ENCODE results near the gene NR2C1.

The NR2C1 gene

DNA sequence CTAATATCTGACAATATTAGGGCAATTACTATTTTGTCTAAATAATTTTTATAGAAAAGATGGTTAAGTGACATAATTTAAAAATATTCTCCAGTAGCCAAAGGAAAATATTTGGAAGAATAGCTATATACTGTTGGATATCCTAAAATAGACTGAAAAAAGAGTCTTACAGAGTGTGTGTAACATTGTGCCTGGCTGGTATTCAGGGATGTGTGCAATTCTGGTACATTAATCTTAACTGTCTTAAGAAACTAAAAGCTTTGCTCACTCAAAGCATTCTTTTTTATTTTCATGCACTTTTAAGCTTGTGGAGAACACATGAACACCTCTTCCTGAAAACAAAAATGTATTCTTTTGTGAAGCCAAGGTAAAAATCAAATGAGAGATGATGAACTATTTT is 10.1 kb upstream of the NR2C1 start:
- H3K9ac ChIP-seq (ENCODE audit: low read length) = no peak overlapping the region
- H3K27me3 ChIP-seq (ENCODE audit: insufficient read depth, low read length, poor library complexity) = no peaks in the 10 kb centered on the region
- no peak overlapping the region for H3K4me2 ChIP-seq (ENCODE audit: low read length)
- no peak overlapping the region for H4K5ac ChIP-seq (ENCODE audit: low read length)
- no peaks in the 10 kb centered on the region for H3K36me3 ChIP-seq (ENCODE audit: control insufficient read depth, insufficient read depth, low read length)
- no peaks in the 10 kb centered on the region for H3K79me1 ChIP-seq (ENCODE audit: low read length)
- H3K79me2 ChIP-seq (ENCODE audit: control insufficient read depth, insufficient read depth, low read length) = no peaks in the 10 kb centered on the region
- H3K4me1 ChIP-seq (ENCODE audit: control insufficient read depth, low read depth, low read length) = no peaks in the 10 kb centered on the region
- H3K56ac ChIP-seq (ENCODE audit: low read length) = no peak overlapping the region
- no peak overlapping the region for H2BK5ac ChIP-seq (ENCODE audit: low read length)
- H3K27ac ChIP-seq (ENCODE audit: low read depth, low read length) = no peak overlapping the region
- H2AK5ac ChIP-seq (ENCODE audit: low read length) = no peak overlapping the region
- H4K8ac ChIP-seq (ENCODE audit: low read depth, low read length) = no peak overlapping the region
- H3K4ac ChIP-seq (ENCODE audit: low read depth, low read length) = no peak overlapping the region
- no peak overlapping the region for H3K18ac ChIP-seq (ENCODE audit: low read length)
- no peak overlapping the region for H3K23ac ChIP-seq (ENCODE audit: low read length)
- no peak overlapping the region for H2BK120ac ChIP-seq (ENCODE audit: low read depth, low read length)
- H2BK15ac ChIP-seq (replicated peaks; ENCODE audit: low read depth) = no peak overlapping the region
- DNase-seq = no peak
- H3K4me3 ChIP-seq (ENCODE audit: low read length) = no peak overlapping the region

DNA sequence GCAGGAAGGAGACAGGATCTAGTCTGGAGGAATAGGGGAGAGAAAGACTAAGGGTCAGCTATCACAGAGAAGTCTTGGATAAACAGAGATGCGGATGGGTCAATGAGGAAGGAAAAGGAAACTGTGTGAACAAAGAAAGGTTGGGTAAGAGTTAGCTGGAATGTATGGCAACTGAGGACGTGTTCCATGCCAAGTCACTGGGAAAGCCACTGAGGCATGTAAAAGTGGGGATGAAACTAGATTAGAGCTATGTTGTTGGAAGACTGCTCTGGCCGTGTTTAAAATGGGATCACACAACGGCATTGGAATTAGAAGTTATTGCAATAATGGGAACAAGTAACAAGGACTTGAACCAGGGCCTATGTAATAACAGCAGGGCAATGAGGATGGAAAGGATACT is 3.9 kb upstream of the NR2C1 start:
- Histone ChIP-seq H3K4me2 (ENCODE audit: low read length) (no peak overlapping the region), H2BK120ac (ENCODE audit: low read depth, low read length) (no peak overlapping the region), H3K27me3 (ENCODE audit: insufficient read depth, low read length, poor library complexity) (no peaks in the 10 kb centered on the region), H3K23ac (ENCODE audit: low read length) (no peak overlapping the region), H3K79me1 (ENCODE audit: low read length) (peaks cover 1% of the 10 kb centered on the region), H3K36me3 (ENCODE audit: control insufficient read depth, insufficient read depth, low read length) (no peaks in the 10 kb centered on the region), H3K79me2 (ENCODE audit: control insufficient read depth, insufficient read depth, low read length) (peaks cover 4% of the 10 kb centered on the region), H4K8ac (ENCODE audit: low read depth, low read length) (no peak overlapping the region), H3K9ac (ENCODE audit: low read length) (no peak overlapping the region), H2BK15ac (replicated peaks; ENCODE audit: low read depth) (no peak overlapping the region), H2BK5ac (ENCODE audit: low read length) (no peak overlapping the region), H2AK5ac (ENCODE audit: low read length) (no peak overlapping the region), H3K4me3 (ENCODE audit: low read length) (no peak overlapping the region), H4K5ac (ENCODE audit: low read length) (no peak overlapping the region), H3K27ac (ENCODE audit: low read depth, low read length) (no peak overlapping the region), H3K4me1 (ENCODE audit: control insufficient read depth, low read depth, low read length) (no peaks in the 10 kb centered on the region), H3K4ac (ENCODE audit: low read depth, low read length) (no peak overlapping the region), H3K18ac (ENCODE audit: low read length) (no peak overlapping the region), H3K56ac (ENCODE audit: low read length) (no peak overlapping the region)
- DNase-seq = no peak
- no CpG with 5 or more reads among the region's 4 CpGs for WGBS (ENCODE audit: extremely low coverage, insufficient coverage, low lambda C conversion rate)

DNA sequence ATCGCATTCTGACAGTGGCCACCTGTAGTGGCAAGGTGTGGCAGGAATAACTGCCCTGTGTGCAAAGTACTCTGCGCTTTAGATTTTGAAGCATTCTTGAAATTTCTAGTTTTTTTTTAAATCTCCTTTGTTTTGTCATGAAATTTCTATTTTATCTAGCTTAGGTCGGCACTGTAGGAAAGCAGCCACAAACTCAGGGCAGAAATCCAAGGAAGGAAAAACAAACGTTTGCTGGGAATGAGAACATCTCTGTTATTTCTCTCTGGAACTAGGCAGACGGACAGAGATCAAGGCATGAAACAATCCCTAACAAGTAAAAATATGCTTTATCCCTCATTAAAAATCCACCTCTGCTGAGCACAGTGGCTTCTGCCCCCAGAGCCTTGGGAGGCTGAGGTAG is 1.3 kb upstream of the NR2C1 start:
- no peak for DNase-seq
- Histone ChIP-seq H3K4me3 (ENCODE audit: low read length) (no peak overlapping the region), H3K23ac (ENCODE audit: low read length) (no peak overlapping the region), H3K27me3 (ENCODE audit: insufficient read depth, low read length, poor library complexity) (no peaks in the 10 kb centered on the region), H3K18ac (ENCODE audit: low read length) (no peak overlapping the region), H3K56ac (ENCODE audit: low read length) (no peak overlapping the region), H3K9ac (ENCODE audit: low read length) (no peak overlapping the region), H4K5ac (ENCODE audit: low read length) (no peak overlapping the region), H4K8ac (ENCODE audit: low read depth, low read length) (no peak overlapping the region), H3K4me1 (ENCODE audit: control insufficient read depth, low read depth, low read length) (no peaks in the 10 kb centered on the region), H3K4ac (ENCODE audit: low read depth, low read length) (no peak overlapping the region), H2BK120ac (ENCODE audit: low read depth, low read length) (no peak overlapping the region), H2AK5ac (ENCODE audit: low read length) (no peak overlapping the region), H2BK15ac (replicated peaks; ENCODE audit: low read depth) (no peak overlapping the region), H3K79me2 (ENCODE audit: control insufficient read depth, insufficient read depth, low read length) (peaks cover 16% of the 10 kb centered on the region), H3K27ac (ENCODE audit: low read depth, low read length) (no peak overlapping the region), H2BK5ac (ENCODE audit: low read length) (no peak overlapping the region), H3K36me3 (ENCODE audit: control insufficient read depth, insufficient read depth, low read length) (no peaks in the 10 kb centered on the region), H3K4me2 (ENCODE audit: low read length) (no peak overlapping the region), H3K79me1 (ENCODE audit: low read length) (peaks cover 3% of the 10 kb centered on the region)
- no CpG with 5 or more reads among the region's 5 CpGs for WGBS (ENCODE audit: extremely low coverage, insufficient coverage, low lambda C conversion rate)

DNA sequence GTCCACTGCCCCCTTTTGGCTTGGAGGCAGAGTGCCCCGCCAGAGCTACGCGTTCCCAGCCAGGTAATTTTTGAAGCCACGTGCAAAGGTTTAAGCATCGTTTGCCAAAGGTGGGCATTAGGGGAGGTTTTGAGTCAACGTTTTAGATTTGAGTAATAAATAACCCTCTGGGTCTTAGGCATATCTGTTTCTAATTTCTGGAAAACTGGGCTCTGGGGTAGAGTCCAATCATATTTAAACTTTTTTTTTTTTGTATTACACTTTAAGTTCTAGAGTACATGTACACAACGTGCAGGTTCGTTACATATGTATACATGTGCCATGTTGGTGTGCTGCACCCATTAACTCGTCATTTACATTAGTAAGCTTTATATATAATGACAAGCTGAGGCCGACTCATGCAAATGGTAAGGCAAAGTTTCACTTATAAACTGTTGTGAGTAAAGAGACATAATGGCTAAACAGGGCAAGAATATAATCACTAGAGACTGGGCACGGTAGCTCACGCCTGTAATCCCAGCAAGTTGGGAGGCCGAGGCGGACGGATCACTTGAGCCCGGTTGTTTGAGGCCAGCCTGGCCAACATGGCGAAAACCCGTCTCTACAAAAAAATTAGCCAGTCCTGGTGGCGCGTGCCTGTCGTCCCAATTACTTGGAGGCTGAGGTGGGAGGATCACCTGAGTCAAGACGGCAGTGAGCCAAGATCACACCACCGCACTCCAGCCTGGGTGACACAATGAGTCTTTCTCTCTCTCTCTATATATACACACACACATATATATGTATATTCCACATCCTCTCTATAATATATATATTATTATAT is 491 bp upstream of the NR2C1 start:
- no peak overlapping the region for H3K9ac ChIP-seq (ENCODE audit: low read length)
- no peak for DNase-seq

DNA sequence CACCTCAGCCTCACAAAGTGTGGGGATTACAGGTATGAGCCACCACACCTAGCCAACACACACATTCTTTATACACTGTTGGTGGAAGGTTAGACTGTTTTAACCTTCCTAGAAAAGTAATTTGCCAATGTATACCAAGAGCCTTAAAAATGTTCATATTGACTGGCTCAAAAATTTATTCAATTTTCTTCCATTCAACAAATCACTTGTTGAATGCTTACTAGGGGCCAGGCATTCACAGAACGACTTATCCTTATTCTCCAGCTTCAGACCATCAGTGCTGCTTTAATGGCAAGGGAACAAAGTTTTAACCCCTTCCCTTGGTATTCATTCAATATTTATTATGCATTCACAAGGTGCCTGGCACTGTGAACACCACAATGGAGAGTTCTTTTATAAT is 3.0 kb downstream of the NR2C1 start:
- Histone ChIP-seq H3K79me1 (ENCODE audit: low read length) (peaks cover 5% of the 10 kb centered on the region), H3K4me2 (ENCODE audit: low read length) (no peak overlapping the region), H3K18ac (ENCODE audit: low read length) (no peak overlapping the region), H3K79me2 (ENCODE audit: control insufficient read depth, insufficient read depth, low read length) (peaks cover 21% of the 10 kb centered on the region), H3K27me3 (ENCODE audit: insufficient read depth, low read length, poor library complexity) (no peaks in the 10 kb centered on the region), H3K27ac (ENCODE audit: low read depth, low read length) (no peak overlapping the region), H3K23ac (ENCODE audit: low read length) (no peak overlapping the region), H2BK5ac (ENCODE audit: low read length) (no peak overlapping the region), H2AK5ac (ENCODE audit: low read length) (no peak overlapping the region), H3K9ac (ENCODE audit: low read length) (no peak overlapping the region), H3K4me1 (ENCODE audit: control insufficient read depth, low read depth, low read length) (no peaks in the 10 kb centered on the region), H4K5ac (ENCODE audit: low read length) (no peak overlapping the region), H3K36me3 (ENCODE audit: control insufficient read depth, insufficient read depth, low read length) (peaks cover 1% of the 10 kb centered on the region), H2BK120ac (ENCODE audit: low read depth, low read length) (no peak overlapping the region), H3K4ac (ENCODE audit: low read depth, low read length) (no peak overlapping the region), H4K8ac (ENCODE audit: low read depth, low read length) (no peak overlapping the region), H3K4me3 (ENCODE audit: low read length) (no peak overlapping the region), H2BK15ac (replicated peaks; ENCODE audit: low read depth) (no peak overlapping the region), H3K56ac (ENCODE audit: low read length) (no peak overlapping the region)
- DNase-seq = no peak
- WGBS (ENCODE audit: extremely low coverage, insufficient coverage, low lambda C conversion rate) = no CpG with 5 or more reads among the region's 1 CpG

More for the DNA sequence above, 491 bp upstream of the NR2C1 start:
- H3K27me3 ChIP-seq (ENCODE audit: insufficient read depth, low read length, poor library complexity) = no peaks in the 10 kb centered on the region
- H3K4ac ChIP-seq (ENCODE audit: low read depth, low read length) = no peak overlapping the region
- H3K23ac ChIP-seq (ENCODE audit: low read length) = no peak overlapping the region
- H3K4me2 ChIP-seq (ENCODE audit: low read length) = no peak overlapping the region
- no peak overlapping the region for H4K8ac ChIP-seq (ENCODE audit: low read depth, low read length)
- no peak overlapping the region for H2BK120ac ChIP-seq (ENCODE audit: low read depth, low read length)
- no peak overlapping the region for H3K18ac ChIP-seq (ENCODE audit: low read length)
- no CpG with 5 or more reads among the region's 23 CpGs for WGBS (ENCODE audit: extremely low coverage, insufficient coverage, low lambda C conversion rate)
- H4K5ac ChIP-seq (ENCODE audit: low read length) = no peak overlapping the region
- no peak overlapping the region for H3K56ac ChIP-seq (ENCODE audit: low read length)
- H3K36me3 ChIP-seq (ENCODE audit: control insufficient read depth, insufficient read depth, low read length) = no peaks in the 10 kb centered on the region
- H2BK15ac ChIP-seq (replicated peaks; ENCODE audit: low read depth) = no peak overlapping the region
- no peak overlapping the region for H2AK5ac ChIP-seq (ENCODE audit: low read length)
- peaks cover 3% of the 10 kb centered on the region for H3K79me1 ChIP-seq (ENCODE audit: low read length)
- H3K4me3 ChIP-seq (ENCODE audit: low read length) = no peak overlapping the region
- no peak overlapping the region for H2BK5ac ChIP-seq (ENCODE audit: low read length)
- H3K79me2 ChIP-seq (ENCODE audit: control insufficient read depth, insufficient read depth, low read length) = peaks cover 18% of the 10 kb centered on the region
- H3K27ac ChIP-seq (ENCODE audit: low read depth, low read length) = no peak overlapping the region
- H3K4me1 ChIP-seq (ENCODE audit: control insufficient read depth, low read depth, low read length) = no peaks in the 10 kb centered on the region
